Stimulated activated CD4-positive, alpha-beta T cell treated with anti-CD3 and anti-CD28 coated beads, Interleukin-2, amount 100 ng/mL, for 4 hours (primary cell): ENCODE data around the gene STRIP2.
"Not testable (repeated sequence)": the region's sequence is repeated elsewhere in the genome, so short reads cannot be mapped to it uniquely, and the experiment has no call there.

Experiments
- DNase-seq: peaks from one replicate; pipeline ENCODE4 v3.0.0-alpha.2; 2020; ENCODE audit warnings: low read depth

The STRIP2 gene

GRCh38 chr7:129453510-129454248 is 19.4 kb downstream of the STRIP2 start:
- DNase-seq: no peak

GRCh38 chr7:129454249-129454551 is 20.0 kb downstream of the STRIP2 start:
- DNase-seq: no peak

GRCh38 chr7:129456421-129456820 is 22.2 kb downstream of the STRIP2 start:
- DNase-seq: no peak

- DNase-seq: no peak
These were observed 22.9 kb downstream of the STRIP2 start for GRCh38 chr7:129457101-129457500.

GRCh38 chr7:129458171-129458570 is 23.9 kb downstream of the STRIP2 start:
- DNase-seq: no peak

- DNase-seq: no peak
These were observed 27.6 kb downstream of the STRIP2 start for GRCh38 chr7:129461809-129462208.

- no peak for DNase-seq
These were observed 28.2 kb downstream of the STRIP2 start for GRCh38 chr7:129462420-129462819.

GRCh38 chr7:129464194-129464593 is 30.0 kb downstream of the STRIP2 start:
- DNase-seq: no peak

- DNase-seq: no peak
These were observed 30.8 kb downstream of the STRIP2 start for GRCh38 chr7:129465080-129465479.

- DNase-seq: no peak
These were observed 32.6 kb downstream of the STRIP2 start for GRCh38 chr7:129466796-129467195.

GRCh38 chr7:129468087-129468486 is 33.9 kb downstream of the STRIP2 start:
- DNase-seq: no peak

- DNase-seq: no peak
These were observed 34.3 kb downstream of the STRIP2 start for GRCh38 chr7:129468547-129468946.

- DNase-seq: no peak
These were observed 35.7 kb downstream of the STRIP2 start for GRCh38 chr7:129469930-129470329.

- DNase-seq: no peak
These were observed 36.2 kb downstream of the STRIP2 start for GRCh38 chr7:129470411-129470810.

GRCh38 chr7:129471402-129471827 is 37.2 kb downstream of the STRIP2 start:
- DNase-seq: no peak

GRCh38 chr7:129475931-129476330 is 41.7 kb downstream of the STRIP2 start:
- DNase-seq: not testable (repeated sequence)

GRCh38 chr7:129476398-129476797 is 42.2 kb downstream of the STRIP2 start:
- not testable (repeated sequence) for DNase-seq

GRCh38 chr7:129479831-129480230 is 45.6 kb downstream of the STRIP2 start:
- no peak for DNase-seq

GRCh38 chr7:129480674-129481363 is 46.6 kb downstream of the STRIP2 start:
- DNase-seq: no peak

GRCh38 chr7:129481376-129481775 is 47.1 kb downstream of the STRIP2 start:
- not testable (repeated sequence) for DNase-seq

- no peak for DNase-seq
These were observed 48.5 kb downstream of the STRIP2 start for GRCh38 chr7:129482781-129483180.

GRCh38 chr7:129489491-129489890 is 55.3 kb downstream of the STRIP2 start:
- no peak for DNase-seq

- DNase-seq: no peak
These were observed 58.2 kb downstream of the STRIP2 start for GRCh38 chr7:129492391-129492790.

- DNase-seq: no peak
These were observed 59.3 kb downstream of the STRIP2 start for GRCh38 chr7:129493555-129493954.
